HG03575 (cell line): ENCODE results near the gene JAK1.

ENCODE experiments used
- ATAC-seq: cut with Tn5 transposase; IDR thresholded peaks from one replicate; pipeline ENCODE4 v1.9.1; 2021; ENCODE audit not compliant: unreplicated experiment, insufficient number of reproducible peaks, low FRiP score; ENCODE audit errors: extremely low read depth

Gene JAK1

GRCh38 chr1:64956010-64956640, 10.2 kb downstream of the JAK1 start:
- ATAC-seq = no peak

- ATAC-seq = no peak
Observed at GRCh38 chr1:64955097-64956009, 11.0 kb downstream of the JAK1 start.

GRCh38 chr1:64953241-64953640, 13.1 kb downstream of the JAK1 start:
- no peak for ATAC-seq

- no peak for ATAC-seq
Observed at GRCh38 chr1:64950284-64950809, 16.0 kb downstream of the JAK1 start.

GRCh38 chr1:64948905-64949833, 17.2 kb downstream of the JAK1 start:
- no peak for ATAC-seq

- ATAC-seq = no peak
Observed at GRCh38 chr1:64948216-64948615, 18.1 kb downstream of the JAK1 start.

- no peak for ATAC-seq
Observed at GRCh38 chr1:64946916-64947315, 19.4 kb downstream of the JAK1 start.

- ATAC-seq = no peak
Observed at GRCh38 chr1:64944913-64945312, 21.4 kb downstream of the JAK1 start.

GRCh38 chr1:64942675-64943074, 23.7 kb downstream of the JAK1 start:
- ATAC-seq = no peak

- no peak for ATAC-seq
Observed at GRCh38 chr1:64942118-64942517, 24.2 kb downstream of the JAK1 start.

- no peak for ATAC-seq
Observed at GRCh38 chr1:64941461-64942117, 24.8 kb downstream of the JAK1 start.

GRCh38 chr1:64940025-64940424, 26.3 kb downstream of the JAK1 start:
- no peak for ATAC-seq

- no peak for ATAC-seq
Observed at GRCh38 chr1:64938991-64939390, 27.4 kb downstream of the JAK1 start.

- ATAC-seq = no peak
Observed at GRCh38 chr1:64936956-64937355, 29.4 kb downstream of the JAK1 start.

GRCh38 chr1:64935551-64936155, 30.7 kb downstream of the JAK1 start:
- no peak for ATAC-seq

- no peak for ATAC-seq
Observed at GRCh38 chr1:64934878-64935275, 31.5 kb downstream of the JAK1 start.

GRCh38 chr1:64934115-64934877, 32.1 kb downstream of the JAK1 start:
- no peak for ATAC-seq
